Stimulated activated naive B cell treated with anti-CD40 and anti-IgM and Interleukin-4, amounts not matched to agents 10 μg/mL and 1 μg/mL and 100 μg/mL, for 72 hours (primary cell): ENCODE measurements around the gene IMMT.
A peak's percentile ranks its signal among the peaks of the same experiment; 100 is the strongest.

Source experiments
- ATAC-seq, 2 donors: fragments of 150-1000 bp; cut with Tn5 transposase; replicated peaks; 2 replicates each; pipeline ENCODE4 v1.10.0; 2021; ENCODE audit warnings: moderate library complexity in 1 of 2
- DNase-seq: peaks from one replicate; pipeline ENCODE4 v3.0.0; 2021
- H3K27ac Mint-ChIP-seq: one replicate; pipeline ENCODE4 v1.8.0; 2022; ENCODE audit warnings: mild to moderate bottlenecking, mixed read lengths
- H3K27me3 Mint-ChIP-seq, 2 donors: one replicate each; pipeline ENCODE4 v1.8.0; 2022; ENCODE audit warnings: mixed read lengths in 2 of 2
- H3K36me3 Mint-ChIP-seq, 2 donors: one replicate each; pipeline ENCODE4 v1.8.0; 2022; ENCODE audit warnings: mixed read lengths in 2 of 2, mild to moderate bottlenecking in 1 of 2
- H3K4me1 Mint-ChIP-seq, 2 donors: one replicate each; pipeline ENCODE4 v1.8.0; 2022; ENCODE audit warnings: mixed read lengths in 2 of 2, mild to moderate bottlenecking in 1 of 2
- H3K4me3 Mint-ChIP-seq, 2 donors: one replicate each; pipeline ENCODE4 v1.8.0; 2022; ENCODE audit warnings: mild to moderate bottlenecking in 2 of 2, mixed read lengths in 2 of 2, moderate library complexity in 1 of 2
- H3K9me3 Mint-ChIP-seq, 2 donors: one replicate each; pipeline ENCODE4 v1.8.0; 2022; ENCODE audit warnings: mixed read lengths in 2 of 2, mild to moderate bottlenecking in 1 of 2

The IMMT gene

GRCh38 chr2:86219896-86220295, 24.6 kb upstream of the IMMT start:
- Mint-ChIP-seq H3K4me1 (peaks cover 27% of the 10 kb centered on the region in 2 donors), H3K27ac (no peak overlapping the region), H3K9me3 (no peaks in the 10 kb centered on the region), H3K4me3 (no peak overlapping the region), H3K36me3 (no peaks in the 10 kb centered on the region), H3K27me3 (no peaks in the 10 kb centered on the region)
- ATAC-seq = no peak
- DNase-seq = no peak

DNA sequence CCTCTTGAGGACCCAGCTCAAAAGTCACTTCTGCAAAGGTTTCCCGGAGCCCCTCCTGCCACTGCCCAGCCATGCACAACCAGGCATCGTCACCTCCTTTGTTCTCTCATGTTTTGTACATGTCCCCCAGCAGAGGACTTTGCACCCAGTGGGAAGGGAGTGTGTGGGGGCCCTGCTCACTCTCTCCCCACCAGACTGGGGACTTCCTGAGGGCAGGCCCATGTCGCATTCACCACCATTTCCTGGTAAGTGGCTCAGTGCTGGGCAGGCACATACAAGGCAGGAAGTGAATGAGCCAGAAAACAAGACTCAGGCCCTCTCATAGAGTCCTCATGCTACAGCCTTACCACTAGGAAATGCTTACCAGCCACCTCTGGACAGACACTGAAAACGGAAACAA, 22.9 kb upstream of the IMMT start:
- H3K36me3 Mint-ChIP-seq = peaks cover 7 to 8% of the 10 kb centered on the region in 2 donors
- DNase-seq (no peak), ATAC-seq (no peak)
- H3K4me1 Mint-ChIP-seq = peaks cover 17 to 19% of the 10 kb centered on the region in 2 donors
- H3K27me3 Mint-ChIP-seq = no peaks in the 10 kb centered on the region
- no peaks in the 10 kb centered on the region for H3K9me3 Mint-ChIP-seq
- H3K4me3 Mint-ChIP-seq = no peak overlapping the region
- H3K27ac Mint-ChIP-seq = no peak overlapping the region

DNA sequence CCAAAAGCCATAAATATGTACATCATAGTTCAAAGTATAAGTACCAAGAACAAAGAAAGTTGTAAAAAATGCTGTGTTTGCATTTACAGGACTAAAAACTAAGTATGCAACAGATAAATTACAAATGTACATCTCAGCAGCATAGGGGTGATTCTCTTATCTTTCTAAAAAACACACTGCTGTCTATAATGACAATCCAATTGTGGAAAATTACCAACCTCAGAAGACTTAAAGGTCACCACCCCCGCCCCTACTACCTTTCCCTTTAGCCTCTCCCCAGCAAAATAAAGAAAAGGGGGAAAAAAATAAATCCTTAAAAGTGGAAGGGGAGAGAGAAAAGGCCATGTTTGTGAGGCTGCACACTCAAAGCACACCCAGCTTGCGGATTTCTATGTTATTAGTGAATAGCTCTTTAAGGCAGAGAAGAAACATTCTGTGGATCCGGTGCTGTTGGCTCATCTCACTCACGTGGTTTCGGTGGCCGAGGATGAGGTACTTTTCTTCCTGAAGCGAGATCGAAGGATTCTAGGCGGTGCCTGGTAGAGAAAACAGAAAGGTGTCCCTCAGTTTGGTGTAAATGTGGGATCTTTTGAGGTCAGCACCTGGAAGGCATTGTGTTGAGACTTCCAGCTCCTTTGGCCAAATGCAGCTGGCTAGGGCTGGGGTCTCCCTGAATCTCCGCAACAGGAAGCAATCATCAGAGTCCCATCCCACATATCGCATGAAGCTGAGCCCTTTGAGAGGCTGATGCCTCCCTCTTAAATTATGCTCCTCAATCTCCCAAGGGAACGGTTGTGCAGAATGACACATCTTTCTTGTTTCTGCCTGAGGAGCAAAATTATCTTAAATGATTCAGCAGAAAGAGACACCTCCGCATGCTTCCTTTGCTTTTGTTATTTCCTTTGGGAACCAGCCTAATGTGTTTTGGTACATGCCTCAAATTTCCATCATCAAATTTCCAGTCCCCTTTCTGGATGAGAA, 21.6 kb upstream of the IMMT start:
- Mint-ChIP-seq H3K4me1 (peaks cover 15 to 19% of the 10 kb centered on the region in 2 donors), H3K9me3 (no peaks in the 10 kb centered on the region), H3K27me3 (no peaks in the 10 kb centered on the region), H3K36me3 (peaks cover 13 to 16% of the 10 kb centered on the region in 2 donors), H3K27ac (no peak overlapping the region), H3K4me3 (no peak overlapping the region)
- DNase-seq (no peak), ATAC-seq (no peak)

GRCh38 chr2:86214503-86214832, 19.2 kb upstream of the IMMT start:
- Mint-ChIP-seq H3K4me1 (peaks cover 10 to 29% of the 10 kb centered on the region in 2 donors), H3K27me3 (no peaks in the 10 kb centered on the region), H3K9me3 (no peaks in the 10 kb centered on the region), H3K4me3 (no peak overlapping the region), H3K27ac (no peak overlapping the region), H3K36me3 (peaks cover 27 to 34% of the 10 kb centered on the region in 2 donors)
- DNase-seq (no peak), ATAC-seq (no peak)

DNA sequence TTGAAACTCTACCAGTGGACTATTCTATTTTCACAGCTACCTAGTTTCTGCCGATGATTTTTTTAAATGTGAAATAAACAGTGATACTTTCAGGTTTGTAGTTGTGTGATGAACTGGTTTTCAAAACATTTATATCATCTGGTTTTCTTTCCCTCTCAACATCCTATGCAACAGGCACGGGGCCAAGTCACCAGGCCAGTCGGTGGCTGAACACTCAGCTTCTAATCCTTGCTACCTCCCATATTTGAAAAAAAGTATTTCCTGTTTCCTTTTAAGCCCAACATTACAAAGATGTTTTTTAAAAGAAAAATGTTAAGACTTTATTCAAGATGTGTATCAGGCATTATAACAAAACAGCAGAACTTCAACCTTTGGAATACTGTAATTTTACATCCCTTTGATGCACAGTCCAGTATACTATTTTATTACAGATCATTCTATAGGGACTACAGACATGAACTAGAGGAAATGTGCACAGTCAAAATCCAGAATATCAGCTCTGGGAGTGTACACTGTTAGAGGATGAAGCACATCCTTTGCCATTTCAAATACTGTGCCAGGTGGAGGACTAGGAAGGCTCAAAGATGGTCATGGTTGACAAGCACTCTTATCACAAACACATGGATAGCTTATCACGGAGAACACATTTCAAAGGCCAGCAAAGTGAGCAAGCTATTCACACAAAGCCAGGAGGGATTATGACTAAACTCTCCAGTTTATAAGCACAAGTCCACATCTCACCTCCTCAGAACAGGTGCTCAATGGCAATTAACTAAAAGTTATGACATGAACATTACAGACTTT, 18.6 kb upstream of the IMMT start:
- Mint-ChIP-seq H3K9me3 (no peaks in the 10 kb centered on the region), H3K27ac (no peak overlapping the region), H3K36me3 (peaks cover 28 to 37% of the 10 kb centered on the region in 2 donors), H3K4me1 (peaks cover 10 to 29% of the 10 kb centered on the region in 2 donors), H3K4me3 (no peak overlapping the region), H3K27me3 (no peaks in the 10 kb centered on the region)
- no peak for DNase-seq
- no peak for ATAC-seq

- ATAC-seq (no peak), DNase-seq (no peak)
- Mint-ChIP-seq H3K4me3 (no peak overlapping the region), H3K9me3 (no peaks in the 10 kb centered on the region), H3K4me1 (peaks cover 8 to 26% of the 10 kb centered on the region in 2 donors), H3K27ac (no peak overlapping the region), H3K36me3 (peaks cover 33 to 42% of the 10 kb centered on the region in 2 donors), H3K27me3 (no peaks in the 10 kb centered on the region)
Measured at GRCh38 chr2:86213056-86213455, 17.8 kb upstream of the IMMT start.

GRCh38 chr2:86211796-86212188, 16.5 kb upstream of the IMMT start:
- H3K9me3 Mint-ChIP-seq = no peaks in the 10 kb centered on the region
- H3K36me3 Mint-ChIP-seq = peaks cover 36 to 47% of the 10 kb centered on the region in 2 donors
- peaks cover under 1 to 18% of the 10 kb centered on the region in 2 donors for H3K4me1 Mint-ChIP-seq
- DNase-seq = no peak
- no peak for ATAC-seq
- no peak overlapping the region for H3K27ac Mint-ChIP-seq
- no peak overlapping the region for H3K4me3 Mint-ChIP-seq
- H3K27me3 Mint-ChIP-seq = no peaks in the 10 kb centered on the region

GRCh38 chr2:86211033-86211795, 16.0 kb upstream of the IMMT start:
- Mint-ChIP-seq H3K36me3 (peaks cover 40 to 51% of the 10 kb centered on the region in 2 donors), H3K27ac (no peak overlapping the region), H3K4me1 (peaks cover 0 to 12% of the 10 kb centered on the region in 2 donors), H3K27me3 (no peaks in the 10 kb centered on the region), H3K4me3 (no peak overlapping the region), H3K9me3 (no peaks in the 10 kb centered on the region)
- ATAC-seq (no peak), DNase-seq (no peak)

DNA sequence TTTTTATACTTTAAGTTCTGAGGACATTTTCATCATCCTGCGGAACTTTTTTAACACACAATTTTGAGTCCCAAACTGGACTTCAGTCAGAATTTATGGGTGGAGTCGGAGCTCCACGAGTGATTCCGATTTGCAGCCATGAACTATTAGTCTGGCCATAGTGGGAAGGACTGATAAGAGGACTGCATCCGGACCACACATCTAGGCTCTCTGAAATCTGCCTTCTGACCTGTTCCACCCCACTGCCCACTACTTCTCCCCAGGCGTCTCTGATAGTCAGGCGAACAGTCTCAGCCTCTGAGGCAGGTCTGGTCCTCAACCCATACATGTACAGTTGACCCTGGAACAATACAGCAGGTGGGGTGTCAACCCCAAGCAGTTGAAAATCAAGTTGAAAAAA, 9.2 kb upstream of the IMMT start:
- Mint-ChIP-seq H3K27me3 (no peaks in the 10 kb centered on the region), H3K27ac (no peak overlapping the region), H3K9me3 (no peaks in the 10 kb centered on the region), H3K4me3 (no peak overlapping the region), H3K36me3 (peaks cover 30 to 44% of the 10 kb centered on the region in 2 donors), H3K4me1 (peaks cover 15 to 31% of the 10 kb centered on the region in 2 donors)
- DNase-seq = no peak
- no peak for ATAC-seq

DNA sequence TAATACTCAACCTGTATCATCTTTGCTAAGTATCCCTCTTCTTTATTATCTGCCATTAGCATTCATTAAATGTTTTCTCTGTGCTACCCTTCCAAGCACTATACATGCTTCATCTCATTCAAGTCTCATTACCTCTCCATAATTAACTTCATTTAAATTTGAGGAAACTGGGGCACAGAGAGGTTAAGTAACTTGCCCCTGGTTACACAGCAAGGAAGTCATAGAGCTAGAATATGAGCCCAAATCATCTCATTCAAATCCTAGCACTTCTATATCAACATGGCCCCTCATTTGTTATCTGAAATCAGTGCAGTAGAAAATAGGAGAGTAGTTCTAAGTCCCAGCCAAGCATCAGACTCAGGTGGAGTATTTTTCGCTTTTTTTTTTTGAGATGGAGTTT, 8.4 kb upstream of the IMMT start:
- H3K4me3 Mint-ChIP-seq = no peak overlapping the region
- H3K9me3 Mint-ChIP-seq = no peaks in the 10 kb centered on the region
- DNase-seq (no peak), ATAC-seq (no peak)
- H3K36me3 Mint-ChIP-seq = peaks cover 28 to 42% of the 10 kb centered on the region in 2 donors
- no peak overlapping the region for H3K27ac Mint-ChIP-seq
- H3K27me3 Mint-ChIP-seq = no peaks in the 10 kb centered on the region
- peaks cover 15 to 31% of the 10 kb centered on the region in 2 donors for H3K4me1 Mint-ChIP-seq

DNA sequence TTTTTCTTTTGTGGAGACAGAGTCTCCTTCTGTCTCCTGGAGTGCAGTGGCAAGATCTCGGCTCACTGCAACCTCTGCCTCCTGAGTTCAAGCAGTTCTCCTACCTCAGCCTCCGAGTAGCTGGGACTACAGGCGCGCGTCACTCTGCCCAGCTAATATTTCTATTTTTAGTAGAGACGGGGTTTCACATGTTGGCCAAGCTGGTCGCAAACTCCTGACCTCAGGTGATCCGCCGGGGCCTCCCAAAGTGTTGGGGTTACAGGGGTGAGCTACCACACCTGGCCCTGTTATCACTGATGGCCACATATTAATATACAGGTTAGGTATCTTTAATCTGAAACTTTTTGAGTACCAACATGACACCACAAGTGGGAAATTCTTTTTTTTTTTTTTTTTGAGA, 7.4 kb upstream of the IMMT start:
- no peaks in the 10 kb centered on the region for H3K27me3 Mint-ChIP-seq
- ATAC-seq (no peak), DNase-seq (no peak)
- no peak overlapping the region for H3K4me3 Mint-ChIP-seq
- H3K9me3 Mint-ChIP-seq = no peaks in the 10 kb centered on the region
- H3K36me3 Mint-ChIP-seq = peaks cover 26 to 40% of the 10 kb centered on the region in 2 donors
- peaks cover 15 to 31% of the 10 kb centered on the region in 2 donors for H3K4me1 Mint-ChIP-seq
- H3K27ac Mint-ChIP-seq = peak overlapping the region; percentile 71

GRCh38 chr2:86202336-86202692, 7.1 kb upstream of the IMMT start:
- Mint-ChIP-seq H3K27ac (peak overlapping the region; percentile 71), H3K4me3 (no peak overlapping the region), H3K9me3 (no peaks in the 10 kb centered on the region)

GRCh38 chr2:86201671-86202335, 6.5 kb upstream of the IMMT start:
- H3K4me1 Mint-ChIP-seq = peaks cover 18 to 36% of the 10 kb centered on the region in 2 donors
- DNase-seq = no peak
- no peak overlapping the region for H3K27ac Mint-ChIP-seq
- ATAC-seq = no peak
- no peaks in the 10 kb centered on the region for H3K27me3 Mint-ChIP-seq
- no peak overlapping the region for H3K4me3 Mint-ChIP-seq
- H3K36me3 Mint-ChIP-seq = peaks cover 24 to 39% of the 10 kb centered on the region in 2 donors
- no peaks in the 10 kb centered on the region for H3K9me3 Mint-ChIP-seq

More at GRCh38 chr2:86202336-86202692, 7.1 kb upstream of the IMMT start:
- Mint-ChIP-seq H3K36me3 (peaks cover 26 to 37% of the 10 kb centered on the region in 2 donors), H3K27me3 (no peaks in the 10 kb centered on the region), H3K4me1 (peaks cover 15 to 31% of the 10 kb centered on the region in 2 donors)
- ATAC-seq (no peak), DNase-seq (no peak)
